CD4-positive, alpha-beta T cell treated with Interleukin-2 at 100 ng/mL for 4 hours (primary cell): Measurements from ENCODE around the gene COX7A2.

ENCODE experiments used
- DNase-seq: peaks from one replicate; pipeline ENCODE4 v3.0.0-alpha.2; 2020; ENCODE audit warnings: low spot score

The COX7A2 gene

DNA sequence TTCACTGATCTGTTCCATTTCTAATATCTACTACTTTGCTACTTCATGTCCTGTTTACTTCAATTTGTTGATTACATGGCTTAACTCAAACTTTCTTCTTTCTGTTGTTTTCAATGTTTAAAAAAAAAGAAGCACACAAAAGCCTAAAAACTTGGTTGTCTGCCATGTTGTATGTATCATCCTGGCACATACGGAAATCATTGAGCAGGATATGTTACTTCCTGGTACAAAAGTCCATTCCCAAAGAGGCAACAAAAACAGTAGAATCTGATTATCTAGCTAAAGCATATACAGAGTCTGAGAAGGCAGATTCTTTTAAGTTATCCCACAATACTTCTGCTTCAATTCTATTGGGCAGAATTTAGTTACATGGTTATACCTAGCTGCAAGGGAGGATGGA is 23.2 kb downstream of the COX7A2 start:
- DNase-seq: no peak

DNA sequence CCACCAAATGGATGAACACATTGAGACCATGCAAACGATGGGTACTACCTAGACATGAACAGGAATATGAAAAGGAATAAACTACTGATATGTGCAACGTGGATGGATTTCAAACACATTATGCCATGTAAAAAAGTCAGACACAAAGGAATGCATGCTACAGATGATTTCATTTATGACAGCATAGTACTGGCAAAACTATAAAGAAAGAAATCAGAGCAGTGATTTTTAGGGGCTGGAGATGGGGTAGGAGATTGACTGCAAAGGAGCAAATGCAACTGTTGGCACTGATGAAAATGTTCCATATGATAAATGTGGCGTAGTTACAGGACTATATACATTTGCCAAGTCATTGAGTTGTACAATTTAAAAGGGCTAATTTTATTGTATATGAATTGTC is 24.3 kb downstream of the COX7A2 start:
- no peak for DNase-seq

DNA sequence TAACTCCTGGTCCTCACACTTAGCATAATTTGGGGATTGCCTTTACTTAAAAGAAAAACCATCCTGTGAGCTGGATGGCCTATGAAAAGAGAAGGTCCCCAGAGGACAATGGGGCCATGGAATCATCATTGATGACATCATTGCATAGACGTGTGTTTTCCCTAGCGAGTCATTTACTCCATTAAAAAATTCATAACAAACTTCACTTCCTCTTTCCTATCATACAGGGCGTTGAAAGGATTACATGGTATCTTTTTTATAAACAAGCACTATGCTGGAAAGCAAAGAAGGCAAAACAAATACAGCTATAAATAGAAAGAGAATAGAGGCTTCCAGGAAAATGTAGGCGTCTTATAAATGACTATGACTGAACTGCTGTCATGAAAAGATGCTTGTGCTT is 26.4 kb downstream of the COX7A2 start:
- no peak for DNase-seq

DNA sequence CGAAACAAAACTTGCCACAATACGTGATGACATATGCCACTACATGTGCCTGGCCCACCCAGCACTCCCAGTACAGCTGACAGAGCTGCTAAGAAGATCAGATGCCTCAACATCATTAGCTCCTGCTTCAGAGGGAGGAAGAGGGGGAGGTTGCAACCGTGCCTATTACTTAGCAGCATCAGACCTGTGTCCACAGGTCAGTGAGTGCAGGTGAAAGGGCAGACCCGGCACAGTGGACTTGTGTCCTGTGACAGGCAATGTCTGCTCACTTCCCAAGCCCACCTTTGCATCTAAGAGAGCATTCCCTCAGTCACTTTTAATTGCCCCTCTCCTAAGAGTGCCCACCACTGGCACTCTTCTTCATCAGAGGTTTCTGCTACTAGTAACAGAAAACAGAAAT is 28.3 kb downstream of the COX7A2 start:
- DNase-seq: no peak

DNA sequence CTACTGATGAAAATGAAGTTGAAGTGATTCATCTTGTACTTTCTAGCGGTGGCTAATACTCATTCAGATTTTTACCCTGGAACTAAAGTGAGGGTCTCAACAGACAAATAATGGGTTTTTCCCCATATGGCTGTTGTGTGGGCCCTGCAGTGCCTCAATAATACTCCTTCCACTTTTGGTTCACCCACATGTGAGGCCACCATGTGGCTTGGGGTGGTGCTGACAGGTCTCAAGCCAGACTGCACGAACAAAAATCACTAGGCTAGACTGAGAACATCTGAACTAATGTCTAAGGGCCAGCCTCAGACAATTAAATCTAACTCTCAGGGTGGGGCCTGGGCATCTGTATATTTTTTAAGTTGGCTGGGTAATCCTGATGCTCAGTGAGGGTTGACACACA is 29.9 kb downstream of the COX7A2 start:
- DNase-seq: no peak

DNA sequence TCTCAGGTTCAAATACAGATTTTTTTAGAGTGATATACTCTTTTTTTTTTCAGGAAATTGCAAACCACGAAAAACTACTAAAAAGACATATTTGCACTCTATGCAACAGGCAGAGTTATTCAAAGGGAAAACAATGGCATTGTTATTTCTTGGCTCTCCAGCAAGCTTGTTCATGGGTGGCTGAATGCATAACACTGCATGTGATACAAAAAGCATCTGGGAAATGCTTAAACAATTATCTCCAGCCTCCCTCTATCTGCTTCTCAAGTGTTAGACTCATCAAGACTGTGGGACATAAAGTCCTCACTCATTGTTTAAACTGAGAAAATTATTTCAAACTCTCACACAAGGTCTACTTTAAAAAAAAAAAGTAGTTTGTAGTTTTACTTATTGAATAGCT is 30.5 kb downstream of the COX7A2 start:
- no peak for DNase-seq

DNA sequence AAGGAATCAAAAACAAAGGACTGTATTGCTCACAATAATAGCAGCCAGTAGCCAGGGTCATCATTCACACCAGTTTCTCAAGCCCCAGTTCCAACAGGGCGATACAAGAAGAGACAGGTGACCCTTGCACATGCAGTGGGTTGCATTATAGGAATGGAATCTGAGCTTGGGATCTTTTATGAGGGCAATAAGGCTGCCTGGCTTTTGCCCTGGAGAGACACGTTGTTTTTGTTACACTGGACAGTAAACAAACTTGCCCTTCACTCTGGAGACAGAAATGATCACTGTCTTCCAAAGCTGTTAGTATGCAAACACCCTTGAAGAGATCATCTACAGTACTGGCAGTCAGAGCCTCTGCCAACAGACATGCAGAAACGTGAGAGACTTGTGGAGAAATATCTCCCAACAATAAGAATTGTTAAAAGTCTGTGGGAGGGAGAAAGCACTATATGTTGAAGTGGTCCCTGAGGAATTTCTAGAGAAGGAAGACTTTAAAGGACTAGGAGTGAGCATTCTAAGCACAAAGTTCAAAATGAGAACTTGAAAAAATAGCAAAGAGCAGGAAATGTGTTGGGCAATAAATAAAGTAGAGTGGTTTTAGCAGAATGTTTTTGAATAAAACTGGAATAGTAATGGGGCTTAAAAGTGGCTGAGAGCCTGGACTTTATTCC is 31.5 kb downstream of the COX7A2 start:
- no peak for DNase-seq

DNA sequence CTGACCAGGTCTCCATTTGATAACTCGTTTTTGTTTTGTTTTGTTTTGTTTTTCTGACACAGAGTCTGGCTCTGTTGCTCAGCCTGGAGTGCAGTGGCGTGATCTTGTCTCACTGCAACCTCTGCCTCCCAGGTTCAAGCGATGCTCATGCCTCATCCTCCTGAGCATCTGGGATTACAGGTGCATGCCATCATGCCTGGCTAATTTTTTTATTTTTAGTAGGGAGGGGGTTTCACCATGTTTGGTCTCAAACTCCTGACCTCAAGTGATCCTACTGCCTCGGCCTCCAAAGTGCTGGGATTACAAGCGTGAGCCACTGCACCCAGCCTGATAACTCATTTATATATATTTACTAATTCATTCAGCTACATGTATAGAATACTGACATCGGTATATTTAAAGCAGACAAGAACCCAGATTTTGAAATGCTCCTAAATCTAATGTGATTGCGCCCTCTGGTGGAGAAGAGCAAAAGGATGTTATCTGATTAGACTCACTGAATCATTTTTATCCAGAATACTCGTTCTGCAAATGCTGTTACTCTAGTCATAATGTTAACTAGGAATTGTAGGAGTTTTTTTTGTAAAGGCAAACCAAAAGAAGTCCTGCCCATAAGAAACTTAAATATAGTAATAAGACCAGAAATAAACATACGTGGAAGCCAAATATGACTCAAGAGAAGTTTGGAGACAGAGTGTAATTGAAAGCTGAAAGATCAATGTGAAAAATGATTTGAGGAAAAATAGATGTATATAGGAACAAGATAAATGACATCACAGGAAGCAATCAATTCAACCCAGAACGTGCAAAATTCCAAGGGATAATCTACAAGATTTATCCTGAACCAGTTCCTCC is 32.5 kb downstream of the COX7A2 start:
- DNase-seq: peak; percentile 73

DNA sequence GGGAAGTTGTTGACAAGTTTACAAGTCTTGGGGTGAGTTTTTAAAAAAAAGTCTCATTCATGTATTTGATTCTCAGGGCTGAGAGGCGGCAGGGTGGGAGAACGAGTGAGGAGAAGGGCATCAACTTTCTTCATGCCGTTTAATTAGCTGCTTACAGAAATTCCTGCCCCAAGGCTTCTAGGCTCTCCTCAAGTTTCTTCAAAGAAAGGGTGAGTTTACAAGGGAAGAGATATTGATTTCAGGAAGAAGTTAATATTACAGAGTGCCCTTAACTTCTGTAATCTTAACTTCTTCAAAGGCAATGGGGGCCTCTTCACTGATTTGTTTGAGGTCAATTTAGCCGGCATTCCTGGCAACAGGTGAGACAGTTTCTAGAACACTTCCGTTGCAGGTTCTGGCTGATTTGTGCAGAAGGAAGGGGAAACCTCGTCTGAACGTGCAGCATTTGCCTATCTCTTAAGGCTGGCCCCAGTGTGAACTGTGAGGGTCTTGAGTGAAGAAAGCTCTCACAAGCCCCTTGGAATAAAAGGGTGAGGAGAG is 34.3 kb downstream of the COX7A2 start:
- DNase-seq: no peak

DNA sequence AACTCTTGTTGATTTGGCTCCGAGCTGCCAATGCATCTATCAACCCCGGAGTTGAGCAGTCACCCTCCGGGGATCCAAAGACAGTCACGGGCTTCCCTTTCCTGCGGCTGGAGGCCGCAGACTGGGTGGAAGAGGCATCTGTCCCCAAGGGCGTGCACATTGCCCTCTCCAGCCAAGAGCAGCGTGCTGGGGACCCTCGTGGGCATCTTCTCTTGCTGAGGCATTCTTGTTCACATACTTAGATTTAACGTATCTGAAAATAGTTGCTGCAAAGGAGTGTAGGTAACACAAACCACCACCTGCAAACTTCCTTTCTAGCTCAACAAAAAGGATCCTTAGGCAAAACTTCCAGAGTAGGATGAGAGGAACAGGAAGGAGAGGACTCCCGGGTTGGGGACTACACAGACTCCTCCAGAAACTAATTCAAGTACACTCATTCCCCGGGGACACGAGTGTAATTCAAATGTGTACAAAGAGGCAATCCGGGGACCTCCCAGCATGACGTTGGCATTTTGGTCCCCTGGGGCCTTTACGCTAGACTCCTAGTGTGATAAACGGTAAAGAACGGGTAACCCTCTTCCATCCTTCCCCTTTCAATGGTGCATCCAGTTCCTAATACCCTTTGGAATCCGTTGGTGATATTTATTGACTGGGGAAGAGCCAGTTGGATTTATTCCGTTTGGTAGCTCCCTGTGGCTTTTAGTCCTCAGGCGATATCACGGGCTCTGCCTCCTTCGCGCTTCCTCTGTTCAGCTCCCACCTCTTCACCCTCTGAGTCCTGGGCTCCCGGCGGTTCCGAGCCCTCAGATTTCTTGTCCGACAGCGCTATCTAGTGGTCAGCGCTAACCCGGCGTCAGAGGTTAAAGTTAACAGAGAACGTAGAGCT is 35.1 kb downstream of the COX7A2 start:
- DNase-seq: peak; percentile 83

DNA sequence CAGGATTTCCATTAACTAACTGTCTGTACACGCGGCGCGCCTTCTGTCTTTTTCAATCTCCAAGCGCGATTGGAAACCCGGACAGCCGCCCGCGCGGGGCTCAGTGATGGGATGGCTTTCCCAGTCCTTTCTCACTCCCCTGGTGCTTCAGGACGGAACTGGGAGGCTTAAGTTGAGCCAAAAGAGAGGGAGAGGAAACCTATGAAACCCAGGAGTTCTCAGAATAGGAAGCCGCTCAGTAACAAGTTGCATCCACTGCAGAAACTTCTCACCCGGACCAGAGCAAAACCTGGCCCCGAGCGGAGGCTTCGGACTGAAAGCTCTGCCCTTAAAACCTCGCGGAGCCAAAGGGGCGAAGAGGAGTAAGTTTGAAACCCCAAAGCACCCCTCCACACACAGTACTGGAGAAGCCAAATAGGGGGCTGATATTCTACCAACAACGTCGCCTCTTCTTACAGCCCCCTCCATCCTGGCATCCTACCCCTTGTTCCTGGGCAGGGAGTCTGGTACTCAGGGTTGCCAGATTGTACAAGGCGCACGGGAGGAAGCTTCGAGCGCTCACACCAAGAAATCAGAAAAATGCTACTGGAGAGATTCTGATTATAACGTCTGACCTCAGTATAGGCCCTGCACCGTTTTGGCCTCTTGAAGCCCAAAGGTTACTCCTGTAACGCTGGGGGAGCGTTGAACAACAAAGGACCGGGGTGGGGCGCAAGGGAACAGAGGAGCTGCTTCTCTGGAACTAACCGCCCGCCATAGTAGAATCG is 36.8 kb downstream of the COX7A2 start:
- DNase-seq: no peak

DNA sequence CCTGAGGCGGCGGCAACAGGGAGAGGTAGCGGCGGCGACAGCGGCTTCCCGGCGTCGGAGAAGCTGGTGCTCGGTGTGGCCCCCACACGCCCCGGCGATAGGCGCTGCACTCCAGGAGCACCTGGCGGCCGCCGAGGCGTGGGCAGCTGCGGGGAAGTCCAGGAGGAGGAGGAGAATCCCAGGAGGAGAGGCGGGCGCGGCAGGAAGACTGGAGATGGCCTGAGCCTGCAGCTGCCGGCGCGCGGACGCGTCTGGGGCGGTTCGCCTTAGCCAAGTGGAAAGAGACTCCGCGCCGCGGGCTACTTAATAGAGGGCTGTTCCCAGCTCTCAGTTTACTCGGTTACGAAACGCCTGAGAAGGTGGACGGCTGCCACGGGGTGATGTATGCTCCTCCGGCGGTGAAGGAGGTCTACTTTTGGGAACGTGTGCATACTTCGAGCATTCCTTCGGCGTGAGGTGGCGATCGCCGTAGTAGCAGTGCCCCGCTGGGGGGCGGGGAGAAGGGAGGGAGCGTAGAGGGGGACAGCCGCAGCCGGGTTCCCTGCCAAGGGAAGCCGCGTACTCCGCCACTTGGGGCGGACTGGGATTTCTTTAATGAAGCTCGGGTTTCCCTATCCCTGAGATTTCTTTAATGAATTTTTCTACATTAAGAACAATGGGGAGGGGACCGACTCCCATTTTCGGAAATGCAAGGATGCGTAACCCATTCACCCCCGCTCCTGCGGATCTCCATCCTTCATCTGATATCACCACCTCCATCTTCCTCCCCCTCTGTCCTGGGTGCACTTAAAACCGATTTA is 37.6 kb downstream of the COX7A2 start, which contains the start of gene COL12A1:
Gene COL12A1 (minus strand): TSS at position 278 of the 800 bp plus-strand sequence. CDS start 3,261 bp downstream, outside the sequence.
- DNase-seq: no peak

DNA sequence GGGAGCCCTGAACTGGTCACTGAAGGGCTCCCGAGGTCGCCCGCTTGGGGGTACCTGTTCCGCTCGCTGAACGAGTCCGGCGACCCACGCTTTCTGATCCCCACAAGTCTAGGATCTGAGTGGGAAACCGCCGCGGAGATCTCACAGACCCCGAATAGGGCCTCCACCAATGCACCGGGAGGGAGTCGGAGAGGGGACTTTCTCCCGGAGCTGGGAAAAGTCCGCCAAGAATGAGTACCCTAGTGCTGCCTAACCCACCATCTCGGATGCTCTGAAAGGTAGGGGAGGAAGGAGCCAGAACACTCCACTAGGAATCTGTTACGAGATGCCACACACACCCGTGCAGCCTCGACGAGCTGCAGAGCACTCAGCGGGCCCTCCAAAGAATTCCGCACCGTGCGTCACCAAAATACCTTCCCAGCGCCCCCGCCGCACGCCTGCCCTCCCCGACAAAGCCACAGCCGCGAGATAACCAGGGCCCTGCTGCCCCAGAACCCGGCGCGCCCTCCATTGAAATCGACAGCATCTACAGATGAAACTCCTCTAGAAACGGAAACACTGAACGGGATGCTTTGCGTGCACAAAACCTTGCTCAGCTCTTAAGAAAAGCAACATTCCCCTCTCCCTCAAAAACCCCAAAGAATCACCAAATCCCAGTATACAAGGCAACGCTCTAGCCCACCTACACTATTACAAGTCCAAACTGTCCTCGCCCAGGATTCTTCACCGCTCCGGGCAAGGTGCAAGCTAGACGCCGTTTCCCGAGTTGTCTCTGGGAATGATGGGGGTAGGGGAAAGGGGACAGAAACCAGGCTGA is 38.4 kb downstream of the COX7A2 start:
- no peak for DNase-seq

DNA sequence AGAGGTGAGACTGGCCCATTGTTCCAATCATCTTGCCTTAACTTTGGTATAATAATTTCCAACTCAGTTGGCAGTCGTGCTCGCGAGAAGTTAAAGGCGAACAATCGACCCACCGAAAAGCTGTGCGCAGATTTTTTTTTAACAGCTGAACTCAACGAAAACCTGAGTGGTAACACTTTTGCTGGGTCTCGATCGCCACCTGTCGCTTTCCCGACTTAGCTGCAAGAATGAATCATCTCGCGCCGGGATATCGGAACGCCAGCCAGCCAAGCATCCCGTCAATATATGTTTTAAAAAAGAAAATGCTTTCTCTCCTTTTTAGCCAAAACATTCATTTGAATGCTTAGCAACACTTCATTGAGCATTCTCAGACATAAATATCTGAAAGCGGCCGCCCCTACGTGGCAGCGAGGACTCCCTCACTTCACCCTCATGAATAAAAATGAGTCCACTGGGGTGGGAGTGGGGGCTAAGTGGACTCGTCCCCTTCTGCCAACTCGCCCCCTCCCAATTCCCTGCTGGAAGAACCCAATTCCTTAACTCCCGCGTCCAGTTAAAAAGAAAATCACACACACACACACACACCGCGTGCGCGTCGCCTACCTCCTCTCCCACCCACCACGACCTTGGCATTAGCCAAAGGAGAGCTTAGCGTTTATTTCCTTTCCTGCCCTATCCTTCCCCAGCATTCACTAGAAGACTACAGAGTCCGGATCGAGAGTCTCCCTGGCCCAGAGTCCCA is 39.2 kb downstream of the COX7A2 start:
- peak; percentile 7 for DNase-seq

DNA sequence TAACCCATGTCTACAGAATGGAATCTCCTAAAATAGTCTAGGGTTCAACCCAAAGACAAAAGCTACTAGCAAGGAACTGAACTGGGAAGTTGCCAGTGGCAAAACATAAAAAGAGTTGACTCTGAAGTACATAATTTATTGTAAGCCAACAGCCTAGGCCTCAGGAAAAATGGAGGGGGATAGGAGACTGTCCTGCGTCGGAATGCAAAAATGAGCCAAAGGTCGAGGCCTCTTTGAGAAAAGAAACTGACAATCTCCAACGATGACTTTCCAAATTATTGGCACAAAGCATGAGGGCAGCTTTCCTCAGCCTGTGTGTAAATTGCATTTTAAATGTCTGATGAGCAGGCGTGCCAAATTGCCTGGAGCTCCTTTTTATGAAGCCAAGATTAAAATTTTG is 39.9 kb downstream of the COX7A2 start:
- DNase-seq: no peak

DNA sequence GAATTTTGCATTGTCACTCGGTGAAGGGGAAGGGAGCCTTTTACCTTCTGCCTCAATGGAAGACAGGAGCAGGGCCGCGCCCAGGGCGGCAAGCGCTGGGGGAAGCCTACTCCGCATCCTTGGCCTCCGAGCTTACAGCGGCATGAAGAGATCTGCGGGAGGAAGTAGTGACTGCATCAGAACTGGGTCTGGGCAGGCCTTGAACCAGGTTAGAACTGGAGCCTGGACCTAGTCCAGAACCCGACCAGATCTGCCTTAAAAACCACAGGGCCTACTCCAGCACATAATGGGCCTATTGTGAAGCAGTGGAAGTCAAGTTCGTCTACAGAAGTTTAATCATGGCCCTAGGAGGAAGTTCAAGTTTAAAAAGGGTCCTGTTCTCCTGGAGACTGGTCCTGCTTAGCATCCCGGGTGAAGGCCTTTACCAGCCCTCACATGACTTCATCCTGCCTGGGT is 40.9 kb downstream of the COX7A2 start:
- no peak for DNase-seq

DNA sequence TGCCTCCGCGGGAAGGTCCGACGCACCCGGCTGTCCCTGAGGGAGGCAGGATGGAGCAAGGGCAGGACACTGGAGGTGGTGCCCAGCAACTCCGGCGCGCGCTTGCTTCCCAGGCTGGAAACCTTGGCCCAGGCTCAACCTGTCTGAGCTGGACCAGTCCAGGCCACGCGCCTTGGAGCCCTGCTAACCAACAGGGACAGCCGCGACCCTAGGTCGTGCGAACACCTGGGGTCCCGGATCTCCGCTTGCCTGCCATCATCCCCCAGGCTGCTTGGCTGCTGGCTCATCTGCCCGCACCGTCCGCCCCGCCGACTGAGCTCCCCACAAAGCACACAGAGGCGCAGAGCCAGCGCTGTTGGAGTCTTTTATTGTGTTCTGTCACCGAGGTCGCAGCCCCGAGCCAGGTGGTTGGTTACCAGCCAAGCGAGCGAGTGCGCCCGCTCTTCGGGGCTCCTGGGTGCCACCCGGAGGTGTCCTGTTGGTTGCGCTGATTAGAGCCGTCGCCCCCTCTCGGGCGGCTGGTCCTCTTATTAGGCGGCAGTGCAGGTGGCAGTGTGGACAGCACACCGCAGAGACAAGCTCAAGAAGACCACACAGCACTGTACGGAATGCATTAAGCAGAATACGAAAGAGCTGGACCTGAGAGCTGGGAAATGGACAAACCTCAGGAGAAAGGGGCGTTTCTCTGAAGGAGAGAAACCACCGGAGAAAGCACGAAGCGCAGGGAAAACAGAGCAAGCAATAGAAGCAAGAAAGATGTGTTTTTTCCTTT is 41.5 kb downstream of the COX7A2 start:
- DNase-seq: no peak

DNA sequence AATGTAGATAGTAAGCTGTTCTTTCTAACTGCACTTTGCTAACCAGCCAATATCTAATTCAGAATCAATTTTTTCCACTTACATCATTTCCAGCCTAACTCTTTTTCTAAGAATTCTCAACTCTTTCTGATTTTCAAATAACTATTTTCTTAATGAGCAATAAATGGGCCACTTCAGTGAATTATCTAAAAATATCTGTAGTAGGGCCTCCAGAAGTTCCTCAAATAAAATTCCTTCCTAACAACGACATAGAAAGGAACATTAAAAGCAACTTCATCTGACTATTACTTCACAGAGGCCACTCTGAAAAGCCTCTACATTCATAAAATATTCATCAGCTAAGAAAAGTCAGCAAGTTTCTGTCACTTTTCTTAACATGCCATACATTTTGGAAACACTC is 42.6 kb downstream of the COX7A2 start:
- no peak for DNase-seq
